Ishikawa (cell line): Measurements from ENCODE around the gene CFL1.

Experiments
- CEBPB ChIP-seq: IDR thresholded peaks from 2 replicates; pipeline ENCODE4 v1.6.1; 2012
- CREB1 ChIP-seq: IDR thresholded peaks from 2 replicates; pipeline ENCODE4 v1.6.1; 2012; ENCODE audit warnings: low read depth
- EGR1 ChIP-seq: IDR thresholded peaks from 2 replicates; pipeline ENCODE4 v1.6.1; 2012
- EP300 ChIP-seq: IDR thresholded peaks from 2 replicates; pipeline ENCODE4 v1.6.1; 2012; ENCODE audit warnings: borderline replicate concordance
- FOXM1 ChIP-seq: IDR thresholded peaks from 2 replicates; pipeline ENCODE4 v1.6.1; 2012; ENCODE audit warnings: low read depth, borderline replicate concordance
- MAX ChIP-seq: IDR thresholded peaks from 2 replicates; pipeline ENCODE4 v1.6.1; 2012
- NFIC ChIP-seq: IDR thresholded peaks from 2 replicates; pipeline ENCODE4 v1.6.1; 2012
- RAD21 ChIP-seq: IDR thresholded peaks from 2 replicates; pipeline ENCODE4 v1.6.1; 2012; ENCODE audit warnings: low read depth
- REST ChIP-seq: IDR thresholded peaks from 2 replicates; pipeline ENCODE4 v1.6.1; 2012; ENCODE audit warnings: low read depth, mild to moderate bottlenecking
- TAF1 ChIP-seq: IDR thresholded peaks from 2 replicates; pipeline ENCODE4 v1.6.1; 2012; ENCODE audit warnings: low read depth, mild to moderate bottlenecking
- TCF12 ChIP-seq: IDR thresholded peaks from 2 replicates; pipeline ENCODE4 v1.6.1; 2012; ENCODE audit warnings: low read depth
- TEAD4 ChIP-seq: IDR thresholded peaks from 2 replicates; pipeline ENCODE4 v1.6.1; 2012
- USF1 ChIP-seq: IDR thresholded peaks from 2 replicates; pipeline ENCODE4 v1.6.1; 2012
- YY1 ChIP-seq: IDR thresholded peaks from 2 replicates; pipeline ENCODE4 v1.6.1; 2012; ENCODE audit warnings: low read depth
- ZBTB7A ChIP-seq: IDR thresholded peaks from 2 replicates; pipeline ENCODE4 v1.6.1; 2012; ENCODE audit warnings: low read depth

CFL1 gene

GRCh38 chr11:65856689-65857499 lies 1.1 kb downstream of the CFL1 start:
- TF ChIP-seq USF1 (peak; percentile 96), YY1 (0 out of 2 replicates have a peak, but pooled peaks have one; percentile 25), MAX (peak; percentile 1; the same call in 1 of the 2 replicates), TEAD4 (peak; percentile 19; the same call in 1 of the 2 replicates), TCF12 (no peak)

- TF ChIP-seq TEAD4: no peak
- TF ChIP-seq CEBPB: no peak
These were observed 2.0 kb downstream of the CFL1 start for GRCh38 chr11:65855927-65856363.

GRCh38 chr11:65854852-65855837 lies 2.8 kb downstream of the CFL1 start:
- no peak for TF ChIP-seq TCF12
- TF ChIP-seq TEAD4: no peak
- TF ChIP-seq NFIC: no peak
- no peak for TF ChIP-seq EP300
- no peak for TF ChIP-seq USF1
- no peak for TF ChIP-seq CREB1

- TF ChIP-seq USF1 (no peak), NFIC (no peak), CREB1 (no peak), REST (no peak), FOXM1 (no peak), TEAD4 (no peak), ZBTB7A (no peak), RAD21 (no peak), EGR1 (no peak), TCF12 (no peak), CEBPB (no peak), YY1 (no peak), TAF1 (no peak)
These were observed 3.8 kb downstream of the CFL1 start for GRCh38 chr11:65854161-65854592.

GRCh38 chr11:65853246-65853979 lies 4.6 kb downstream of the CFL1 start:
- TF ChIP-seq CREB1 (no peak), TCF12 (no peak), YY1 (no peak), RAD21 (no peak)

- TF ChIP-seq TCF12 (no peak), USF1 (no peak), MAX (no peak), NFIC (no peak), FOXM1 (no peak), EP300 (no peak), EGR1 (no peak), RAD21 (no peak), REST (no peak), ZBTB7A (no peak), TAF1 (no peak), YY1 (no peak), CEBPB (no peak)
These were observed 5.3 kb downstream of the CFL1 start for GRCh38 chr11:65852508-65853245.
